Stimulated activated CD8-positive, alpha-beta memory T cell treated with anti-CD3 and anti-CD28 coated beads, Interleukin-12 subunit alpha, Interleukin-12 subunit beta, amount 100 ng/mL, for 24 hours (primary cell): Measurements from ENCODE around the gene ING3.
"Not testable (repeated sequence)": the region's sequence is repeated elsewhere in the genome, so short reads cannot be mapped to it uniquely, and the experiment has no call there.

Experiments
- DNase-seq: peaks from one replicate; pipeline ENCODE4 v3.0.0-alpha.2; 2020; ENCODE audit errors: extremely low read depth

The ING3 gene

DNA sequence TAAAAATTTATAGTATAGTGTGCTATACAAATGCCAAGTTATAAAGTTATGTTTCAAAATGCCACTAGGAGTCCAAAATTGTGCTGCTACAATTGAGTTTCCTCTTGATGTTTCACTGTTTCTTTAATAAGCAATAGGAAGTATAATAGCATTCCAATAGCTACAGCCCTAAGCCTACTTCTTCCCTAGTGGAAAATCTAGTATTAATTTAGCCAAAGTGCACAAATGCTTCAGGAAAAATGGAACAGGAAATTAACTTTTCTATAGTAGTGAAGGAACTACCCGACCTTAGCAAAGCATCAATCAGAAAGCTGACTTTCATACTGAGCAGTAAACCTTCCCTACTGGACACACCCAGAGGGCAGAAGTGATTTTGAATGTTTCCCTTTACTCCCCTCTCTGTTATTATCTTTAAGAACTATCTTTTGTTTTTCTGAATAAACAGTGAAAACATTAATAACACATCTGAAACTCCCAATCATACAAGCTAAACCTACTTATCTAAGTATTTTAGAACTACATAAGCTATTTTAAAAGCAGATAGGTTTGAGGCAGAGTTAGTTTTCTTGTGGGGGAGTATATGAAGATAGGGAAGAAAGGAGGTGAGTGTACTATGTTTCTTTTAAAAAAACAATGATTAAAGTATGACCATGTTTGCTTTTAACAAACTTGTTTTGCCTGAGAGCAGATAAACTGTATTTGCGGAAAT is 51.6 kb downstream of the ING3 start:
- DNase-seq = no peak

DNA sequence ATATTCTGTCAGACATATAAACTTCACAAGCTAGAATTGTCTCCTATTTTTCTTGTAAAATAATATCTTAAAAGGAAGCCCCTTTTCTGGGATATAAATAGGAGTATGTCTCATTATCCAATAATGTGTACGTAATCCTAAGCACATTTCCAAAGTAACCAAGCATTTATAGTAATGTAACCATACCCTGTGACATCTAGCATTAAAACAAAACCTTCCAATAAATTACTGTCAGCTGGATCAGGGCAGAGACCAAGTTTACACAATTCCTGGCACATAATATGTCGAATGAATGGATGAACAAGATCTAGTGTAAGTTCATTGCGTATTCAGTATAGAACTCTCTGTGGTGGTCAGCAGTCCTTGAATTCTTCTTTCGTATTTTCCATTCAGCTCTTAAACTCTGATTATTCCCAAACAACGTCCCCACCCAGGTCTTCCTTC is 52.2 kb downstream of the ING3 start:
- no peak for DNase-seq

DNA sequence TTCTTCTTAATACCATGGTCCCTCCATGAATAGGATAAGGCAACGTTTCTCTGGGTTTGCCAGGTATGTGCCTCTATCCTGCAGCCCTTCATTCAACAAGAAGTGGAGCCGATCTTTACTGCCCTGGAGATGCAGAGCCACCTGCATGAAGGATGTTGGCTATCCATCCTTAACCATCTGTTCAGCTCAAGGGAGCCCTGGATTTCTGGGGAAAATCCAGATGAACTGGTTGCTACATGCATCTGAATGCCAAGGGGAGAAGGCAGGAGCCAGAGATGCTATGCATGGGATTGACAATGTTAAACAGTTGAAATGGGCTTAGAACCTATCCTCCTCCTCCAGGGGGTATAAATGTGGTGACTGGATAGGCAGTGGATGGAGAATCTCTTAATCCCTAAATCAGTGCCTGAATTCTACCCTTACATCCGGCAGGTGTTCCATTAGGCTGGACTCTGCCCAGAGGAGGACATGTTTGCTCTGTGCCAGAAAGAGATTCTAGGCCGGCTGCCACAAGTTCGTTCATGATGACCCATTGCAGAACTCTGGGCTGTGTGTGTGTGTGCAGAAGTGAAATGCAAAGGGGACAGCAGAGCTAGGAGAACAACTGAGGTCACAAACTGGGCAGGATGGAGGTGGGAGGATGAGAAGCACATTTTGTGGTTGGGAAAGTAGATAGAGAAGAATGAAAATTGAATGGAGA is 53.6 kb downstream of the ING3 start:
- no peak for DNase-seq

DNA sequence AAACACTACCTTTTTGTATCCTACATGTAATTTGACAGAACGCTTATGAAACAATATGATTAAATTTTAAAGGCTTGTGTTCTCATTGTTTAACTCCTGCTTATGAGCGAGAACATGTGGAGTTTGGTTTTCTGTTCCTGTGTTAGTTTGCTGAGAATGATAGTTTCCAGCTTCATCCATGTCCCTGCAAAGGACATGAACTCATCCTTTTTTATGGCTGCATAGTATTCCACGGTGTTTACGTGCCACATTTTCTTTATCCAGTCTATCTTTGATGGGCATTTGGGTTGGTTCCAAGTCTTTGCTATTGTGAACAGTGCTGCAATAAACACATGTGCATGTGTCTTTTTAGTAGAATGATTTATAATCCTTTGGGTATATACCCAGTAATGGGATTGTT is 54.5 kb downstream of the ING3 start:
- DNase-seq = not testable (repeated sequence)

GRCh38 chr7:121005996-121006584 is 55.5 kb downstream of the ING3 start:
- no peak for DNase-seq

GRCh38 chr7:121006711-121007315 is 56.2 kb downstream of the ING3 start:
- DNase-seq = no peak

DNA sequence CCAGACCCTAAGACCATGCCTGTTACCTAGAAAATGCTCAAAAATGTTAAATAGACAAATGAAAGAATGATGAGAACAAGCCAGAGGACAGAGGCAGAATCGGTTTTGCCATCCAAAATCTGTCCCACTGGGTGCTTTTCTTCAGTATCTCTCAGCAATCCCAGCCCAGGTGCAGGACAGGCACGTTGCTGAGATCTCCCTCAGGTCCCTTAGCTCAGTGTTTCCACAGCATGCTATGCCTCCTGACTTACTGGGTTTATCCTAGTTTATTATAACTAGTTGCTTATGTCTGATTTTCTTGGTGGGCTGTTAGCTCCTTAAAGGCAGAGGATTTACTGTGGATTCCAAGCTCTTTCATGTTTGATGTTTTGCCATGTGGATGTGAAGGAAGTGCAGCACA is 58.2 kb downstream of the ING3 start:
- DNase-seq = no peak

DNA sequence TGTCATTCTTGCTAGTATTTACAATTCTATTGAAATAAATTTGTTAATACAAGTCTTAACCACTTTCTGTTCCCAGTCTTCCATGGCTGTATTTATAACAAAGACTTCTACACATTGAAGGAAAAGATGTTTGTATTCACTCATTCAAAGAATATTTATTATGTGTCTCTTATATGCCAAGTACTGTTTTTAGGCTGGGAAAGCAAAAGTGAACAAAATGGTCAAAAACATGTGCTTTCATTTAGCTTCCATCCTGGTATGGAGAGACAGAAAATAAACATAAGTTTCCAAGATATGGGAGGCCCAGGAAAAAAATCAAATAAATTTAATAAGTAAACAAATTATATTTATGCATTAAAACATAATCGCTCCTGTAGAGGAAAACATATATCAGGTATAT is 60.8 kb downstream of the ING3 start:
- DNase-seq = no peak

- DNase-seq = no peak
These were observed 61.7 kb downstream of the ING3 start for GRCh38 chr7:121012170-121012874.

DNA sequence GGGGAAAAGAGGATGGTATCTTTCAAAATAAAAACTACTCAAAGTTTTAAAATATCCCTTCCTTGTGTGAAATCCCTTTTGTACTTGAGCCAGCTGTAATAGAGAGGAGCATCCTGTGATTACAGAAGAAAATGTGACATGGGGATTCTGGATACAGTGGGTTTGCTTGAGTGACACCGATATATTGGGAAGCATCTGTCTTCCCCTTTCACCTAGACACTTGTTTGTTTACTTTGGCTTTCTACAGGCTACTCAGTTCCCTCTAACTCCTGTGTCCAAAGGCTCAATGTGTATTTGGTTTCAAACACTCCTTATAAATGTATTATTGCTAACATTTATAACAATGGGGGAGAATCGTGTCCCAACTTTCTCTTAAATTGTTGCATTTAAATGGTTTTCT is 62.3 kb downstream of the ING3 start:
- no peak for DNase-seq

- DNase-seq = no peak
These were observed 65.0 kb downstream of the ING3 start for GRCh38 chr7:121015560-121015959.

GRCh38 chr7:121016966-121017365 is 66.4 kb downstream of the ING3 start:
- no peak for DNase-seq

DNA sequence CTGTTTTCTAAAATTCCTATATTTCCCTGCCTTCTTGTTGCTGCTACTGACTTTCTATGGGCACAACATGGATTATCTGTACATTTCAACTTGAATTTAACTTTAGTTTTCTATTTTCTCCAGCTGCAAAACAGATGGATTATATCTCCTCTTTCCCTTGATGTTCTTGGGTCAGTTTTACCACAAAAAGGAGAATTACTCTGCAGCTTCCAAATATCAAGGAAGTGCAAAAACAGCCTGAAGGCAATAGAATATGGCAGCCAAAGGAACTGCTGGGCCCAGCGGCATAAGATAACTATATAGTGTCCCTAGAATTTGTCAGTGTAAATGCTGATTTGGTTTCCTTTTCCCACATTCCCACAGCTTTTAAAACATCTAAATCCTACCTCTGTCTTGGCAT is 67.0 kb downstream of the ING3 start:
- no peak for DNase-seq

DNA sequence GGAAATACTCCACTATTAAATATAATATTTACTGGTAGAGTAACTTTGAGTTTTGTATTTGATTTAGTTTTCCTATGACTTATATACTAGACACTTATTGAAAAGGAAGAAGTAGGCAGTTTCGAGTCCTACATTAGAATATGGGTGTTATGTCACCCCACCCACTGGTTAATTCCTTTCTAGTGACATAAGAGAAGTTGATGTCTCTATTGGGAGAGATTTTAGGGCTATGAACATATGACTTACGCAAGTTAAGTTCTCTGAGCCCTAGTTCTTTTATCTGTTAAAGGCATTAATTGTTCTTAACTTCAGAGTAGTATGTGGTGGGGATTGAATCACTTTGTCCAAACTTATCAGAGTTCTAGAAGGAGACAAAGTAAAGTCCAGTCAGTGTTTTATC is 68.4 kb downstream of the ING3 start:
- DNase-seq = no peak

DNA sequence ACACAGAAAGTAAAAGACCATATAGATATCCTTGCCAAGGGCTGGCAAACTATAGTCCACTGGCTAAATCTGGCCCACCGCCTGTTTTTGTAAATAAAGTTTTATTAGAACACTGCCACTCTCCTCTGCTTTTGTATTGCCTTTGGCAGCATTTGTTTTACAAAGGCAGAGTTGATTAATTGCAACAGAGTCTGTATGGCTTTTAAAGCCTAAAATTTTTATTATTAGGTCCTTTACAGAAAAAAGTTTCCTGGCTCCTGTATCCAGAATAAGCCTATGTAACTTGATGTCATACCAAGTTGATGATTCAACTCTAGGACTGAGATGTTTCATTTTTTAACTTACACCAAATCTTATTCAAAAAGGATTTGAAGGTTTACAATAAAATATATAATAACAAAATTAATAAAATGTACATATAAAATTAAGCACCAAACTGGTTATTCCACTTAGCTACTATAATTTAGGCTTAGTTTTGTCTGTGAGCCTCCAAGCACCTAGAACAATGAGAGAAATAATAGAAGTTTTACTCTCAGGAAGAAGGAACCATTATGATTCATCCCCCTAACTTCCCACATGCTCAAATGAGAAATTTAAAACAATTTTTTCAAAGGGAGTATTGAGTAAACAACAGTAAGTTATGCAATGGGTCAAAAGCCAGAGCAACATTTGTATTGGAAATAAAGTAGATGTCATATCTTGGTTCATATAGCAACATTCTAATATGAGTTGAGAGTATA is 69.8 kb downstream of the ING3 start:
- no peak for DNase-seq

GRCh38 chr7:121020989-121021969 is 70.7 kb downstream of the ING3 start:
- no peak for DNase-seq

DNA sequence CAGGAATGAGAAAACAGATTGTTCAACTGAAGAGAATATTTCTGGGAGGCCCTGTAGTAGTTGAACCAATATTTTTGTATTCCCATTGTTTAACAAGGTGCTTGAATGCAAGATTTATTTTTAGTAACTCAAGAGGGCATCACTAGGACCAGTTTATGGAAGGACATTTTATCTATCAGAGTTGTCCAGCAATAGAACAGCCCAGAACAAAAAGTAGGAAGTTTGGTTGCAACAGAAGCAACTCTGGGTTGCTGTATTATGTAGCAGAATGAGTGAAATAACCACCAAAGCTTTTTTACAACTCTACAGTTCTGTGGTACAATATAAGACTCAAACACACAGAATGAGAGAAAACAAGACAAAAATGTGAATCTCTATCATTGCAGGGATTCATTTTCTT is 72.6 kb downstream of the ING3 start:
- DNase-seq = no peak

DNA sequence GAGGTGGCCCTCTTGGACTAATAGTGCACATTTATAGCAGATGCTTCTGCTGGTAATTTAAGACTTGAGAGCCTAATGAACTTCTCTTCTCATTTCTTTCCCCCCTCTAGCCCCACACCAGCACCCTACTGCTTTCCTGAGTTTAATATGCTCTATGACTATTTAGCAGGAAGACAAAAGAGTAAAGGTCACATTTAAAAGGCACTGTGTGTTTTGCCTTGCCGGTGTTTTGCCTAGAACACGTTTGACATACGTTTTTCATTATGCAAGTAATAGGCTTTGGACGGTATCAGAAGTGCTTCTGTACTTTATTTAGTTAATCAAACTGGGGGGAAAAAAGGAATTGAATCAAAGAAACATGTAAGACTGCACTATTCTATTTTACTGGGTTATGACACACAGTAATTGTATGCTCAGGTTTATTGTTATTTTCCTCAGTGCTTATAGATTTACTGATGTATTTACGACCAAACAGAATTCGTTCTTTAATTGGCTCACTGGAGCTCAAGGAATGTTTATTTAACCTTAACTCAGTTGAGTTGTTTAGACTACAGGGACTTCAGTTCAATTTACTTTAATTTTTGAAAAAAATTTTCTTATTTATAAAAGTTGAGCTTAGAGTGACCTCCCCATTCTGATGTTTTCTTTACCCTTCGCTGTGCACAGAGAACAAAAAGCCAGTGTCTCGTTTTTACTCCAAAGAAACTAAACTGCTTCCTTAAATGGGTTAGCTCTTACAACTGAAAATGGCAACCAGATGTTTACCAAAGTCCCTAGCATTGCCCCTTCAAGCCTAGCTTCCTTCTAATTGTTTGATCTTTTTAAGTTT is 73.3 kb downstream of the ING3 start:
- DNase-seq = no peak

DNA sequence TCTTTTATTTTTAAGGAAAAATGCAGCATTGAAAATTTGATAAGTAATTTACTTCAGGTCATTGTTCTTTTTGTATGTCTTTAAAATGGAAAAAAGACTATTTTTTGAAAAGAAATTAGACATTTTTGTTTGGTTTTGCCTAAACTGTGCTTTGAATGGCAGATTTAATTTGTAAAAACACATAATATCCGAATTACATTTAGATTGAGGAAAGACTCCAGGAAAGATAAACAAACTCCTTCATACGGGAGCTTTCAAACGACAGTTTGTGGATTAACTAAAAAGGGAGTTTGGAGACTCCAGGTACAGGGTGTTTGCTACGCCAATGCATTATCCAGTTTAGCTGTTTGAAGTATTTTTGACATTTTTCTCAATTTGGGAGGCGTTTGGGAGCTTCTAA is 74.0 kb downstream of the ING3 start:
- DNase-seq = no peak
